ENCODE results near the gene ABHD16A.

The ABHD16A gene

DNA sequence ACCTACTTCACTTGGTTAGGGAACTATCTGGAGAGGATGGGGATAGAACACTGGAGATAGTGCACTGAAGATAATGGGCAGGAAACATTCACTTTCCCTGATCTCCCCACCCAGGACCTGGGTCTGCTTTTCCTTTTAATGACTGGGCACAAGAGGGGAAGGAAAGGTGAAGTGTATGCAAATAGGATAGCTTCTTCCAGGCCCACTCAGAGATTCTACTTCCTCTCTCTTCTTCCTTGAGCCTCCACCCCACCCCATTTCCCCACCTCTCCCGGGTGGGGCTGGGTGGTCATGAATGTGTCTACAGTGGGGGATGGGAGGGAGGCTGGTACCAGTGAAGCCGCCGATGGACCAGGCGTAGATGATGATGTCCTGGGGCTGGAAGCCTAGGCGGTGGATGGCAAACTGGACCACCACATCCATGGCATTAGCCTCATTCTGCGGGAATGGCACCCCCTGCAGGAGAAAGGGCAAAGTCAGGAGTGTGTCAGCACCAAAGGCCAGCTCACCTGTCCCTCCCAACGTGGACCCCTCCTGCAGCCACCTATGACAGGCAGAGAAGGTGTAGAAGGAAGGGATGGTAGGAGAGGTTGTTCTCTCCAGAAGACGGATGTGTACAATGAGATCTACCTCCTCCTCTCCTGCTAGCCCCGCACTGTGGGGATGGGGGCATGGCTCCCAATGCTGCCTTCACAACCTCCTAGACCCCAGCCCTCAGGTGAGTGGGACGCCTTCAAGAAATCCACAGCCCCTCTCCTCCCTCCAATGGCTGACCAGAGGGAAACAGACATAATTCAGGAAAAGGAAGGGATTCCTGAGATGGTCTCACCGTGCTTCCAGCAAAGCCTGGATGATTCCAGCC is 13.6 kb downstream of the ABHD16A start:
- no peak for DNase-seq (ENCODE audit: low read depth)

DNA sequence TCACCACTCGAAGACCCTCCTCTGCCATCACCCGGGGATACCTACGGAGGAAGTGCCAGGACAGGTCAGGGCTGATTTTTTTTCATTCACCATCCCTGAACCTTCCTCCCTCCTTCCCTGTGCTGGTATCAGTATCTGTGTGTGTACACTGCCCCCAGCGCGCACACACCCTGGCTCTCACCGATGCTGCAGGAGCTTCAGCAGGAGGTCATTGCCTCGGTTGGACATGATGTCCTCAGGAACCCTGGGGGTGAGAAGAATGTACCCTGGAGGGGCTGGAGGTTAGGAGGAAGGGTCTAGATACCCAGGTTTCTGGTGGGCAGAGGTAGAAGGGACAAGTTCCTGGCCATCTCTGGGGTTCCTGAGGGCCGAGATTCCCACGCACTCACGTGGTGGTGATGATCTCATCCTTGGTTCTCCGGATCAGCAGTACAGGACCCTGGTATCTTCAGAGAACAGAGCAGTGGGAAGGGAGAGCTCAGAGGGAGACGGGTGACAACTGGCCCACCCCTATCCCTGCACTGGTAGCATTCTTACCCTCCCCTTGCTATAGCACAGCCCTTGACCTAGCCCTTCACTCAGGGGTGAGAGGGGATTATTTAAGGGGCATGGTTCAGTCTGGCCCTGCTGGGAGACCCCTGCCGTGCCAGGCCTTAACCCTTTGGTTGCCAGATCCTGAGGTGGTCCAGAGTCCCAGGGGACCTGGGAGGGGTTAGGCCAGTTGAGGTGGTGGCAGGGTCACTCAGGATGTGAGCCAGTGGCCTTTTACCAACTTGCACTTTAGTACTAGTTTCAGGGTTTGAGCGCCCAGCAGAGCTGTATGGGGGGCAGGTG is 15.0 kb downstream of the ABHD16A start:
- DNase-seq (ENCODE audit: low read depth): no peak

GRCh38 chr6:31687321-31687720 is 15.8 kb downstream of the ABHD16A start:
- no peak for DNase-seq (ENCODE audit: low read depth)

- no peak for DNase-seq (ENCODE audit: low read depth)
Measured at GRCh38 chr6:31686483-31686882, 16.6 kb downstream of the ABHD16A start.

- DNase-seq (ENCODE audit: low read depth): no peak
Measured at GRCh38 chr6:31683591-31683990, 19.5 kb downstream of the ABHD16A start.

DNA sequence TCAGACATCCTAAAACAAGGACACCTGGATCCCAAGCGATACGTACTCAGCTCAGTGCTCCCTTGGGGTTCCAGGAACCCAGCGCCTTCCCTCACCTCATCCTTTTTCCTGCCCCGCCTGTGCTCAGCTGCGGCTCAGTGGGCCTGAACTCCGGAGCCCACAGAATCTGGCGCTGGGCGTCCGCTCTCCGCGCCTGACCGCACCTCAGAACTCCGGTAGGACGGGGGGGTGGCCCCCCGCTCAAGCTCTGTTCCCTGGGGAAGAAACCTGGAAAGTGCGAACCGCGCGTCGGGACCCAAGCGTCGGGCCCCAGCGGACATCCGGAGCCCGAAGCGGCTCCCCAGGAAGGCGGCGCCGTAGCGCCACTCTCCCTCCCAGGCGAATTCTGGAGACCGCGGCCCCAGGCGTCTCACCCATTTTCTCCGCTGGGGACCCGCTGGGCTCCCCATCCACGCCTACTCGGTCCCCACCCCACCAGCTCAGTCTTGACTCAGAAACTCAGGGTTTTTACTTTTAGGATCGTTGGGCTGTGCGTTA is 21.9 kb downstream of the ABHD16A start:
- DNase-seq (ENCODE audit: low read depth): peak; percentile 31

DNA sequence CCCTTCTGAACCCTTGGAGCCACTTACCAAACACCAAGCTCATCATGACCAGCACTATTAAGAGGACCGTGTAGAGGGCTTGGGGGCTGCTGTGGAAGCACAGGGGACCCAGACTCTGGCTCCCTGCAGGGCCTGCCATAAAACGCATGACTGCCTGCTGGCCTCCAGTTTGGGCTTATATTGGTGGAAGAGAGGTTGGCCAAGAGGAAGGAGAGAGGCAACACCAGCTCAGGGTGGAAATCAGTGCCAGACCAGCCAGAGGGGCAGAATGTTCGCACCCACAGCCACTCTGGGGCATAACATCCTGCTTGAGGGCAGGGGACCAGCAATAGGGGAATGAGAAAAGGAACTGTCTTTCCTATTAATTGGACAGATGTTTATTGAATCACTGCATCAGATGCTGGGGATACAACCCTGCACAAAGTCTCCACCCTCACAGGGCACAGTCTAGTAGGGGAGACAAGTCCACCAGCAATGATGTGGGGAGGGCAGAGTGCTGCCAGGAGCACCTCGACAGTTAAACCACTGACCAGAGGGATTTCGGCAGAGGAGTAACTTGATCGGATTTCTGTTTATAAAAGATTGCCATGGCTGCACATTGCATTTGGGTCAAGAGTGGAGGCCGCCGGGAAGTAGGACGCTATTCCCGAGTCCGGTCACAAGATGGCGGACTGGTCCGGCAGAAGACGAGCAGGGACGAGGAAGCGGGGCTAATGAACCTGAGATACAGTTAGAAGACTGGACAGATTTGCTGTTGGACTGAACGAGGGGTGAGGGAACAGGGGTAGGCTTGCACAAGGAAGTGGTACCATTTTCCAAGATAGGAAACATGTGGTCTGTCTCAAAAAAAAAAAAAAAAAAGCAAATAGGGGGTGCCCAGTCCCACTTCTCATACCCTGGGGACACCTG is 22.6 kb downstream of the ABHD16A start, which contains the start of gene LY6G5C:
LY6G5C (minus strand) TSS at position 842 of the 909 bp plus-strand sequence; CDS start at position 148, 694 bp downstream.
- peak; percentile 95 for DNase-seq (ENCODE audit: low read depth)

DNA sequence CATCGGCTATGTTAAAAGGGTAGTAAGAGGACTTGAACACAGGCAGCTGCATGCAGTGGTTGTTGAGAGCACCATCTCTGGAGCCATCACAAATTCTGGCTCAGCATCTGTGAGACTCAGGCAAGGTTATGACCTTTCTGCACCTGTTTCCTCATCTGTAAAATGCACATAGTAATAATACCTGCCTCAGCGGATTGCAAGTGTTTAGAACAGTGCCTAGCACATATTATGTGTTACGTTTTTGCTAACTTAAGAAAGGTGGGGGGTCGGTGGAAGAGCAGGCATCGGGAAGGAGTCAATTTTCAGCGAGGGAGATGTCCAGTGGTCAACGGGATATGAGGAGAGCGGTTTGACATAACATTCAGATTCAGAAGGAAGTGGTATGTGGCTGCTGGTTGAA is 25.2 kb downstream of the ABHD16A start:
- no peak for DNase-seq (ENCODE audit: low read depth)

GRCh38 chr6:31676904-31677303 is 26.2 kb downstream of the ABHD16A start:
- DNase-seq (ENCODE audit: low read depth): no peak

- no peak for DNase-seq (ENCODE audit: low read depth)
Measured at GRCh38 chr6:31676322-31676903, 26.7 kb downstream of the ABHD16A start.

- no peak for DNase-seq (ENCODE audit: low read depth)
Measured at GRCh38 chr6:31669676-31670075, 33.4 kb downstream of the ABHD16A start, which contains the start of gene LY6G5B. LY6G5B (plus strand) TSS chr6:31669976; CDS start chr6:31670951, 975 bp downstream.

GRCh38 chr6:31666337-31666965 is 36.7 kb downstream of the ABHD16A start:
- no peak for DNase-seq (ENCODE audit: low read depth)

GRCh38 chr6:31665501-31666336 is 37.4 kb downstream of the ABHD16A start, which contains the start of gene CSNK2B:
CSNK2B (plus strand) TSS chr6:31666080; CDS start chr6:31666832, 752 bp downstream.
- DNase-seq (ENCODE audit: low read depth): peak; percentile 96

DNA sequence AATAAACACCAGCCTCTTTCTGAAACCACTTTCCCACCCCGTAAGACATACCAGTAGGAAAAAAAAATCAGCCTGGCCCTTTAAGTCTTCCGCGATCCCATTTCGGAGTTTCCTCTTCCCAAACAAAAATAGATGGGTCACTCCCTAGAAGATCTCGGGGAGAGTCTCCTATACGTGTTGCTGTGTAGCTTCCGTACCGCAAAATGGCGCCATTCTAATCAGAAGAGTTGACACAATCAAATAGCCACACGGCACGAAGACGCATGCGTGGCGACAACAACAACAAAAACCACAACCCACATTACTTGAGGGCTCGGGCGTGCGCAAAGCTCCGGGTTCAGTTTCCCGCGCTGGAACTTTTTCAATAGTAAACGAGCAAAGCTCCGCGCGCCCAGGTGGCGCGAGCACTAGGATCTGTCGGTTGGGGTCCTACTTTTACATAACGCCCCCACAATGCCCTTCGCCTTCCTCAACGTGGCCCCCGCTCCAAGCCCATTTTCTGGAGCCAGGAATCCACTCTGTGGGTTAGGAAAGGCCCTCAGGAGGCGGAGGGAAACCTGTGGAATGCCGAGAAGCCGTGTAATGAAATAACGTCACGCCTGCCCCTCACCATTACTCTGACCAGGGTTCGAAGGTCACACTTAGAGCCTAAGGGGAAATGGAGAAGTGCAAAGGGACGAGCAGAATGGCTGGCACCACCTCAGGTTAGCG is 38.2 kb downstream of the ABHD16A start, which contains the start of gene GPANK1:
GPANK1 (minus strand) TSS at position 208 of the 711 bp plus-strand sequence. CDS start 519 bp downstream, outside the sequence.
- peak; percentile 95 for DNase-seq (ENCODE audit: low read depth)

- peak; percentile 70 for DNase-seq (ENCODE audit: low read depth)
Measured at GRCh38 chr6:31663961-31664789, 38.9 kb downstream of the ABHD16A start.

DNA sequence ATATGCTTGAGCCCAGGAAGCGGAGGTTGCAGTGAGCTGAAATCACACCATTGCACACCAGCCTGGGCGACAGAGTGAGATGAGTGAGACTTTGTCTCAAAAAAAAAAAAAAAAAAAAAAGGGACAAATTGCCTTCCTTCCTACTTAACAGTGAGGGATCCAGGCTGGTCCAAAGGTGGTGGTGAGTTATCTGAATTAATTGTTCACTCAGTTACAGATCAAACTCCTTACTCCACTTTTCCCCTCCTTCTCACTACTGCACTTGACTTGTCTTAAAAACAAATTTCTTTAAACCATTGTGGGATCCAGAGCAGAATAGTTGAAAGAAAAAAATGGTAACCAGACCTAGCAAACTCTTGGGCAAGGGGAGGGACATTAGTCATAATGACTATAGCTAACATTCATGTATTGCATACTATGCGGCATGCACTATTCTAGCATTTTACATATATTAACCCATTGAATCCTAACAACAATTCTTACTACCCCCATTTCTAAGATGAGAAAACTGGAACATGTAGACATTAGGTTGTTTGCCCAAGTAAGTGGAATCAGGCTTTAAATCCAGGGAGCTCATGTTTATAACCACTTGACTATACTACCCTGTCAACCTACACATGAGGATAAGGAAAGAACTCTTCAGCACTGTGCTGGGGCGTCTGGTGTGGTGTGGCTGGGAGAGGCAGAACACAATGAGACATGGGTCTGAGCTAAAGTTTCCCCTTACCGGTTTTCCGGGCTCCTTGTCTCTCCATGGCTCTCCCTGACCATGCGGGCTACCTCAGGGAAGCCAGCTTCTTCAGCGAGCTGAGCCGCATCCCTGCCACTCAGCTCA is 39.8 kb downstream of the ABHD16A start:
- peak; percentile 42 for DNase-seq (ENCODE audit: low read depth)

Measured in fibroblast of gingiva (primary cell).